K562 (cell line): Measurements from ENCODE around the gene LMF2. TPM values are rescaled to one million over a fixed set of nuclear protein-coding genes. Genes with fewer than 3 reads are reported as not detected.

Experiments used
- ATAC-seq: fragments of 200-7000 bp; cut with Tn5 transposase; 3 replicates; pipeline ENCODE4 v1.9.1; 2020; ENCODE audit warnings: moderate library complexity
- BruUV-seq: library from RNA; stranded (reverse); fragments of 400-500 nt; replicated peaks from 2 replicates; lab custom pipeline; 2021; lab: Mats Ljungman, UMichigan
- CTCF ChIA-PET: fragments of 300-600 bp; formaldehyde crosslinking; extraction: SDS; loops from one replicate; lab custom pipeline; 2021; ENCODE audit warnings: low intra/inter-chr PET ratio; lab: Yijun Ruan, JAX
- POLR2A ChIA-PET: fragments of 300-600, 350-650 bp; sonication (Branson Sonifier 250); formaldehyde crosslinking; extraction: SDS; loops from one replicate; lab custom pipeline; 2021; ENCODE audit warnings: antibody characterized with exemption, inconsistent platforms; lab: Yijun Ruan, JAX
- DNase-seq, 4 experiments: peaks; one replicate each; pipeline versions ENCODE4 v3.0.0 to v3.0.0-alpha.2; 2011 to 2018; ENCODE audit warnings: low spot score in 3 of 4, mixed read lengths in 3 of 4; ENCODE audit errors: extremely low read depth in 1 of 4
- FAIRE-seq: peaks from 2 replicates; lab custom pipeline; 2011; peaks lifted over from hg19 to GRCh38; lab: Jason Lieb, UNC
- H2AFZ ChIP-seq: 2 replicates; pipeline ENCODE4 v1.6.0; 2011; ENCODE audit warnings: low read depth, low read length, control low read depth, inconsistent platforms
- H3K27ac ChIP-seq: fragments of 200-600 bp; 3 replicates; pipeline ENCODE4 v1.8.0; 2011; ENCODE audit warnings: low read depth, mild to moderate bottlenecking, control low read depth, inconsistent platforms, low read length, moderate library complexity, mixed read lengths; ENCODE audit errors: extremely low read depth
- H3K27me3 ChIP-seq, 2 experiments: fragments of 300-600 bp in 1 of 2; 2 replicates in 1 of 2; 3 replicates in 1 of 2; pipeline versions ENCODE4 v1.6.0 to v1.8.0; 2011; ENCODE audit warnings: inconsistent platforms in 2 of 2, low read length in 2 of 2, mild to moderate bottlenecking in 1 of 2, mixed read lengths in 1 of 2, moderate library complexity in 1 of 2; ENCODE audit not compliant: control insufficient read depth in 2 of 2, insufficient read depth in 2 of 2
- H3K36me3 ChIP-seq: fragments of 300-600 bp; 3 replicates; pipeline ENCODE4 v1.8.0; 2011; ENCODE audit warnings: mild to moderate bottlenecking, low read length, inconsistent platforms; ENCODE audit not compliant: control insufficient read depth, insufficient read depth
- H3K4me1 ChIP-seq, 2 experiments: fragments of 200-600 bp in 1 of 2; replicated peaks in 1 of 2; 2 replicates in 1 of 2; 3 replicates in 1 of 2; pipeline versions ENCODE4 v1.5.1 to v1.8.0; 2011; ENCODE audit warnings: inconsistent platforms in 2 of 2, low read length in 2 of 2, mild to moderate bottlenecking in 1 of 2, mixed read lengths in 1 of 2, moderate library complexity in 1 of 2; ENCODE audit not compliant: control insufficient read depth in 2 of 2, insufficient read depth in 2 of 2
- H3K4me2 ChIP-seq: 2 replicates; pipeline ENCODE4 v1.6.1; 2011; ENCODE audit warnings: low read length, control low read depth, inconsistent platforms, mixed read lengths; ENCODE audit not compliant: insufficient read depth
- H3K4me3 ChIP-seq: fragments of 200-600 bp; sonication (generic), shearing (Covaris generic); 2 replicates; pipeline ENCODE4 v1.5.1; 2016; ENCODE audit warnings: control low read depth, inconsistent platforms
- H3K79me2 ChIP-seq: fragments of 200-600 bp; 3 replicates; pipeline ENCODE4 v1.8.0; 2011; ENCODE audit warnings: low read length, inconsistent platforms; ENCODE audit not compliant: control insufficient read depth, insufficient read depth
- H3K9ac ChIP-seq, 2 experiments: 2 replicates each; pipeline versions ENCODE4 v1.6.0 to v1.6.1; 2011; ENCODE audit warnings: low read depth in 2 of 2, low read length in 2 of 2, control low read depth in 1 of 2, inconsistent platforms in 1 of 2, mild to moderate bottlenecking in 1 of 2, mixed read lengths in 1 of 2; ENCODE audit not compliant: insufficient read depth in 1 of 2
- H3K9me1 ChIP-seq: one replicate; pipeline ENCODE4 v1.6.0; 2011; ENCODE audit warnings: inconsistent platforms, mild to moderate bottlenecking, low read length, moderate library complexity; ENCODE audit not compliant: control insufficient read depth, insufficient read depth
- H3K9me3 ChIP-seq: replicated peaks from 2 replicates; pipeline ENCODE4 v1.5.1; 2011; ENCODE audit warnings: low read depth, low read length, inconsistent platforms; ENCODE audit not compliant: control insufficient read depth, insufficient read depth
- H4K20me1 ChIP-seq: replicated peaks from 2 replicates; pipeline ENCODE4 v1.6.1; 2011; ENCODE audit warnings: low read length, inconsistent platforms, mixed read lengths; ENCODE audit not compliant: control insufficient read depth, insufficient read depth
- SMAD4 ChIP-seq: fragments of 250-450 bp; sonication (Bioruptor Pico); conservative IDR thresholded peaks from 2 replicates; pipeline ENCODE4 v1.8.0; 2021; ENCODE audit warnings: inconsistent platforms, mild to moderate bottlenecking, moderate library complexity
- ZNF778 ChIP-seq: fragments of 450-650 bp; formaldehyde crosslinking; IDR thresholded peaks from 2 replicates; pipeline ENCODE4 v1.4.0; 2020; ENCODE audit warnings: mild to moderate bottlenecking, moderate library complexity
- WGBS: fragments of 100-300 bp; shearing (Covaris generic); methylation state at CpG from one replicate; pipeline ENCODE4 v1.1.6; 2016; ENCODE audit warnings: low coverage, mixed read lengths; ENCODE audit not compliant: insufficient coverage; ENCODE audit errors: missing lambda C conversion rate; 5-methylcytosine and 5-hydroxymethylcytosine counted together
- in situ Hi-C: fragments of 300-500 bp; cut with MboI; formaldehyde crosslinking; loops from 4 replicates; pipeline ENCODE4 v1.15.0; 2018; ENCODE audit warnings: inconsistent platforms, mixed read lengths
- intact Hi-C: fragments of 100-400 bp; cut with micrococcal nuclease; formaldehyde crosslinking; loops from 2 replicates; pipeline ENCODE4 v1.14.2; 2022
- polyA plus RNA-seq, 8 experiments: library from polyadenylated mRNA; depleted of rRNA in 4 of 8; stranded (reverse) in 5 of 8; unstranded in 3 of 8; fragments of >200 nt; fragmentation: Nextera tagmentation in 2 of 8; fragmentation: Illumina TruSeq in 1 of 8; extraction: Ambion mirVana in 2 of 8; extraction: Trizol in 1 of 8; gene quantifications; 2 replicates each; pipeline versions ENCODE4 v1.2.1 to v1.2.3, GENCODE V29; 2011 to 2014; ENCODE audit warnings: inconsistent platforms in 1 of 8, missing spikeins in 1 of 8
- total RNA-seq, 7 experiments: library from RNA; depleted of rRNA in 6 of 7; stranded (reverse); fragments of >200 nt in 6 of 7; fragmentation: Illumina TruSeq in 2 of 7; extraction: Trizol in 2 of 7; gene quantifications; 2 replicates each; pipeline versions ENCODE4 v1.2.1 to v1.2.3, GENCODE V29; 2011 to 2021; ENCODE audit warnings: low replicate concordance in 1 of 7
- TF ChIP-seq, protein P1 (sequence below): fragments of 450-650 bp; conservative IDR thresholded peaks from 2 replicates; pipeline ENCODE4 v1.6.1; 2016; ENCODE audit warnings: missing genetic modification characterization, low read depth, mild to moderate bottlenecking, control low read depth, missing compliant biosample characterization
- TF ChIP-seq, protein P2 (sequence below): fragments of 250-450 bp; sonication (Bioruptor Pico); IDR thresholded peaks from 2 replicates; pipeline ENCODE4 v1.4.0; 2020; ENCODE audit warnings: mild to moderate bottlenecking, moderate library complexity

The LMF2 gene
- total and polyA plus RNA-seq, 9 of the 15 experiments (the other 6 are each of a cell fraction or from before 2014, with no cell fraction given), result 0.08 to 37.1 (median 7.6) TPM

DNA sequence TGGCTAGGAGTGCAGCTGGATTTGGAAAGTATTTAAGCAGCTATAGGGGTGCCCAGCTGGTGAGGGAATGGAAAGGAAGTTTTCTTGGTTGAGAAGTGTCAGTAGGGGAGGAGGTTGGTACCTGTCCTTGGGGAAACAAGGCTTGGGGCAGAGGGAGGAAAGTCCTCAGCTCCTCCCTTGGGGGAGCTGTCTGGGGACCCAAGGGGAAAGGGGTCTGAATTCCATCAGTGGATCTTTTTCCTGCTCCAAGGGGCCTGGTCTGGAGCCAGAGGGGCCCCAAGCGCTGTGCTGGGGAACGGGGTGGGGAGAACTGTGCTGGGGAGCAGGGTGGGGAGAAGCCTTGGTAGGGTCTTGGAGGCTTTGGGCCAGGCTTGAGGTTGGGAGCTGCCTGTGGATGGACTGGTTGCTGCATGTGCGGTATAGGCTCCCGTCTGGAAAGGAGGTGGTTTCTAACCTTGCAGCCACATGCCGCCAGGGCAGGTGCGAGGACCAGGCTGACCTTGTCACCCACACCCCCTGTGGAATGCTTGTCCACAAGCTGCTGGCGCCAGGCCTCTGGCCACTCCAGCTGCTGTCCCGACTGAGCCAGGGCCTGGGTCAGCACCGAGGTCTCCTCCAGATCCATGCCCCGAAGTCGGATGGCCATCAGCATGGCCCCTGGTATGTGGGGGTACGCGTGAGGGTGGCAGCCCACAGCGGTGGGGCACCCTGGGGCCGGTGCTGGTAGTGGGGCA is 21.3 kb upstream of the LMF2 start:
- Histone ChIP-seq H4K20me1 (peaks cover 11% of the 10 kb centered on the region; the same call in 1 of the 2 replicates), H2AFZ (no peak overlapping the region), H3K9me3 (0 out of 2 replicates have a peak, but pooled peaks cover 2% of the 10 kb centered on the region), H3K36me3 (peaks cover 10% of the 10 kb centered on the region; the same call in 1 of the 3 replicates), H3K4me1 (peaks cover 12 to 72% of the 10 kb centered on the region in 2 experiments; a peak in 4 of 5 replicates), H3K9ac (no peak overlapping the region), H3K4me3 (no peak overlapping the region), H3K27me3 (no peaks in the 10 kb centered on the region), H3K27ac (no peak overlapping the region), H3K4me2 (no peak overlapping the region), H3K79me2 (peaks cover 29% of the 10 kb centered on the region), H3K9me1 (no peaks in the 10 kb centered on the region)
- FAIRE-seq (no peak), DNase-seq (no peak), ATAC-seq (no peak)
- intact Hi-C loops, result loop anchor here (5.0 kb wide), 1 partner anchor 33 kb away; the partner anchor contains the start of gene SYCE3
- ChIA-PET CTCF (no interaction called here), POLR2A (interaction anchor here (0.5 to 2.3 kb wide), 2 partner anchors 11 to 235 kb away, joined by 3 to 8 read pairs; no protein-coding TSS in a partner anchor)
- TF ChIP-seq, protein P1, sequence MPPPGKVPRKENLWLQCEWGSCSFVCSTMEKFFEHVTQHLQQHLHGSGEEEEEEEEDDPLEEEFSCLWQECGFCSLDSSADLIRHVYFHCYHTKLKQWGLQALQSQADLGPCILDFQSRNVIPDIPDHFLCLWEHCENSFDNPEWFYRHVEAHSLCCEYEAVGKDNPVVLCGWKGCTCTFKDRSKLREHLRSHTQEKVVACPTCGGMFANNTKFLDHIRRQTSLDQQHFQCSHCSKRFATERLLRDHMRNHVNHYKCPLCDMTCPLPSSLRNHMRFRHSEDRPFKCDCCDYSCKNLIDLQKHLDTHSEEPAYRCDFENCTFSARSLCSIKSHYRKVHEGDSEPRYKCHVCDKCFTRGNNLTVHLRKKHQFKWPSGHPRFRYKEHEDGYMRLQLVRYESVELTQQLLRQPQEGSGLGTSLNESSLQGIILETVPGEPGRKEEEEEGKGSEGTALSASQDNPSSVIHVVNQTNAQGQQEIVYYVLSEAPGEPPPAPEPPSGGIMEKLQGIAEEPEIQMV, result no peak
- TF ChIP-seq ZNF778 (CRISPR knock-in tag) (no peak), SMAD4 (CRISPR knock-in tag) (no peak)
- TF ChIP-seq, protein P2, sequence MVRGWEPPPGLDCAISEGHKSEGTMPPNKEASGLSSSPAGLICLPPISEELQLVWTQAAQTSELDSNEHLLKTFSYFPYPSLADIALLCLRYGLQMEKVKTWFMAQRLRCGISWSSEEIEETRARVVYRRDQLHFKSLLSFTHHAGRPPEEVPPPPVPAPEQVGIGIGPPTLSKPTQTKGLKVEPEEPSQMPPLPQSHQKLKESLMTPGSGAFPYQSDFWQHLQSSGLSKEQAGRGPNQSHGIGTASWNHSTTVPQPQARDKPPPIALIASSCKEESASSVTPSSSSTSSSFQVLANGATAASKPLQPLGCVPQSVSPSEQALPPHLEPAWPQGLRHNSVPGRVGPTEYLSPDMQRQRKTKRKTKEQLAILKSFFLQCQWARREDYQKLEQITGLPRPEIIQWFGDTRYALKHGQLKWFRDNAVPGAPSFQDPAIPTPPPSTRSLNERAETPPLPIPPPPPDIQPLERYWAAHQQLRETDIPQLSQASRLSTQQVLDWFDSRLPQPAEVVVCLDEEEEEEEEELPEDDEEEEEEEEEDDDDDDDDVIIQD (CRISPR knock-in tag), result no peak
- 92% methylated on average over 4 of the region's 15 CpGs for WGBS
- in situ Hi-C loops, result no loop called here
- no TSS peak for BruUV-seq
